ENCODE data around the gene PSPH. TPM values are rescaled to one million over a fixed set of nuclear protein-coding genes. Genes with fewer than 3 reads are reported as not detected.

PSPH gene
- total and polyA plus RNA-seq, 10 of the 15 experiments (the other 5 are each of a cell fraction or from before 2014, with no cell fraction given) = 5.2 to 36.4 (median 23.9) TPM

GRCh38 chr7:56009695-56010094 lies 41.5 kb downstream of the PSPH start:
- H3K79me2 ChIP-seq (ENCODE audit: control insufficient read depth, insufficient read depth, low read length) = no peaks in the 10 kb centered on the region
- H3K4me2 ChIP-seq (ENCODE audit: control insufficient read depth, insufficient read depth) = no peak overlapping the region
- RAD21 ChIA-PET (ENCODE audit: unreplicated experiment) = no interaction called here
- no peaks in the 10 kb centered on the region for H3K4me1 ChIP-seq (ENCODE audit: control insufficient read depth, insufficient read depth, low read length)
- CTCF ChIA-PET = interaction anchor here (11.2 kb wide), 1 partner anchor 64 kb away, joined by 95 read pairs; no protein-coding TSS in a partner anchor
- no peak for FAIRE-seq
- H3K9me3 ChIP-seq (replicated peaks; ENCODE audit: control insufficient read depth, insufficient read depth, low read length) = no peaks in the 10 kb centered on the region
- no peaks in the 10 kb centered on the region for H3K27me3 ChIP-seq (replicated peaks in 1 of 2; ENCODE audit: control insufficient read depth in 2 of 2, insufficient read depth in 2 of 2, low read length in 1 of 2)
- no TSS peak for BruUV-seq (replicated peaks)
- H3K36me3 ChIP-seq (ENCODE audit: control insufficient read depth in 2 of 2, insufficient read depth in 2 of 2, low read length in 1 of 2) = 0 out of 4 replicates have a peak, but pooled peaks cover 0 to 3% of the 10 kb centered on the region in 2 experiments
- no peak for DNase-seq (ENCODE audit: low read depth, low spot score)
- POLR2A ChIA-PET = no interaction called here
- H3K27ac ChIP-seq (ENCODE audit: control insufficient read depth, insufficient read depth) = no peak overlapping the region
- TF ChIP-seq RELA (IDR thresholded peaks at IDR 0.05; ENCODE audit: borderline replicate concordance, partially characterized antibody) = no peak
- no peak for TF ChIP-seq EP300 (IDR thresholded peaks at IDR 0.05; ENCODE audit: borderline replicate concordance in 1 of 2, control insufficient read depth in 1 of 2, low read depth in 2 of 2, low read length in 2 of 2)
- TF ChIP-seq NFYA (IDR thresholded peaks at IDR 0.05; ENCODE audit: borderline replicate concordance, low read depth, low read length) = no peak
- no peak for TF ChIP-seq ATF2 (IDR thresholded peaks at IDR 0.05; ENCODE audit: low read length)
- TF ChIP-seq MYB (IDR thresholded peaks at IDR 0.05; ENCODE audit: borderline replicate concordance, low read depth, low read length) = no peak
- no peak for TF ChIP-seq JUND (IDR thresholded peaks at IDR 0.05; ENCODE audit: low read depth, low read length)
- TF ChIP-seq ASH2L (IDR thresholded peaks at IDR 0.05; ENCODE audit: borderline replicate concordance, low read depth) = no peak
- no peak for TF ChIP-seq POLR2AphosphoS2 (IDR thresholded peaks at IDR 0.05; ENCODE audit: low read depth, low read length)
- TF ChIP-seq CBX3 (IDR thresholded peaks at IDR 0.05; ENCODE audit: borderline replicate concordance, low read depth) = no peak
- TF ChIP-seq FOS (IDR thresholded peaks at IDR 0.05; ENCODE audit: borderline replicate concordance, extremely low read depth, insufficient read length) = no peak
- TF ChIP-seq STAT1 (conservative IDR thresholded peaks at IDR 0.05) = no peak
- TF ChIP-seq, protein P1, sequence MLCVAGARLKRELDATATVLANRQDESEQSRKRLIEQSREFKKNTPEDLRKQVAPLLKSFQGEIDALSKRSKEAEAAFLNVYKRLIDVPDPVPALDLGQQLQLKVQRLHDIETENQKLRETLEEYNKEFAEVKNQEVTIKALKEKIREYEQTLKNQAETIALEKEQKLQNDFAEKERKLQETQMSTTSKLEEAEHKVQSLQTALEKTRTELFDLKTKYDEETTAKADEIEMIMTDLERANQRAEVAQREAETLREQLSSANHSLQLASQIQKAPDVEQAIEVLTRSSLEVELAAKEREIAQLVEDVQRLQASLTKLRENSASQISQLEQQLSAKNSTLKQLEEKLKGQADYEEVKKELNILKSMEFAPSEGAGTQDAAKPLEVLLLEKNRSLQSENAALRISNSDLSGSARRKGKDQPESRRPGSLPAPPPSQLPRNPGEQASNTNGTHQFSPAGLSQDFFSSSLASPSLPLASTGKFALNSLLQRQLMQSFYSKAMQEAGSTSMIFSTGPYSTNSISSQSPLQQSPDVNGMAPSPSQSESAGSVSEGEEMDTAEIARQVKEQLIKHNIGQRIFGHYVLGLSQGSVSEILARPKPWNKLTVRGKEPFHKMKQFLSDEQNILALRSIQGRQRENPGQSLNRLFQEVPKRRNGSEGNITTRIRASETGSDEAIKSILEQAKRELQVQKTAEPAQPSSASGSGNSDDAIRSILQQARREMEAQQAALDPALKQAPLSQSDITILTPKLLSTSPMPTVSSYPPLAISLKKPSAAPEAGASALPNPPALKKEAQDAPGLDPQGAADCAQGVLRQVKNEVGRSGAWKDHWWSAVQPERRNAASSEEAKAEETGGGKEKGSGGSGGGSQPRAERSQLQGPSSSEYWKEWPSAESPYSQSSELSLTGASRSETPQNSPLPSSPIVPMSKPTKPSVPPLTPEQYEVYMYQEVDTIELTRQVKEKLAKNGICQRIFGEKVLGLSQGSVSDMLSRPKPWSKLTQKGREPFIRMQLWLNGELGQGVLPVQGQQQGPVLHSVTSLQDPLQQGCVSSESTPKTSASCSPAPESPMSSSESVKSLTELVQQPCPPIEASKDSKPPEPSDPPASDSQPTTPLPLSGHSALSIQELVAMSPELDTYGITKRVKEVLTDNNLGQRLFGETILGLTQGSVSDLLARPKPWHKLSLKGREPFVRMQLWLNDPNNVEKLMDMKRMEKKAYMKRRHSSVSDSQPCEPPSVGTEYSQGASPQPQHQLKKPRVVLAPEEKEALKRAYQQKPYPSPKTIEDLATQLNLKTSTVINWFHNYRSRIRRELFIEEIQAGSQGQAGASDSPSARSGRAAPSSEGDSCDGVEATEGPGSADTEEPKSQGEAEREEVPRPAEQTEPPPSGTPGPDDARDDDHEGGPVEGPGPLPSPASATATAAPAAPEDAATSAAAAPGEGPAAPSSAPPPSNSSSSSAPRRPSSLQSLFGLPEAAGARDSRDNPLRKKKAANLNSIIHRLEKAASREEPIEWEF (IDR thresholded peaks at IDR 0.05; ENCODE audit: insufficient replicate concordance, low read depth, low read length) = no peak
- TF ChIP-seq NFXL1 (IDR thresholded peaks at IDR 0.05; ENCODE audit: borderline replicate concordance) = no peak
- TF ChIP-seq NR2C2 (IDR thresholded peaks at IDR 0.05; ENCODE audit: borderline replicate concordance, control insufficient read depth, insufficient read length, low read depth) = no peak
- TF ChIP-seq BMI1 (IDR thresholded peaks at IDR 0.05; ENCODE audit: borderline replicate concordance) = no peak
- no peak for ATAC-seq
- 90% methylated on average over 7 of the region's 7 CpGs for WGBS (ENCODE audit: insufficient coverage, insufficient replicate concordance, low lambda C conversion rate, missing lambda C conversion rate)
- no peaks in the 10 kb centered on the region for H4K20me1 ChIP-seq (ENCODE audit: control insufficient read depth, insufficient read depth)
- H3K4me3 ChIP-seq = no peak overlapping the region
- SMC1A ChIA-PET (ENCODE audit: uncharacterized antibody, unreplicated experiment) = interaction anchor here (0.9 kb wide), 1 partner anchor 10 kb away, joined by 3 read pairs; no protein-coding TSS in a partner anchor
- H2AFZ ChIP-seq (ENCODE audit: control insufficient read depth, low read depth, low read length) = no peak overlapping the region
- no peak overlapping the region for H3K9ac ChIP-seq (ENCODE audit: control insufficient read depth, insufficient read depth, low read length)
- intact Hi-C loops (cut with micrococcal nuclease; ENCODE audit: unreplicated experiment) = no loop called here
- in situ Hi-C loops (cut with MboI) = no loop called here

All from GM12878 (cell line).